Activated naive CD4-positive, alpha-beta T cell treated with anti-CD3 and anti-CD28 coated beads, Interleukin-2, amount 50 U/mL, for 16 hours (primary cell): ENCODE results near the gene AFF3.

Experiments used
- DNase-seq: peaks from one replicate; pipeline ENCODE4 v3.0.0-alpha.2; 2020

The AFF3 gene

GRCh38 chr2:99925960-99926359 is 216.4 kb downstream of the AFF3 start:
- DNase-seq, result no peak

DNA sequence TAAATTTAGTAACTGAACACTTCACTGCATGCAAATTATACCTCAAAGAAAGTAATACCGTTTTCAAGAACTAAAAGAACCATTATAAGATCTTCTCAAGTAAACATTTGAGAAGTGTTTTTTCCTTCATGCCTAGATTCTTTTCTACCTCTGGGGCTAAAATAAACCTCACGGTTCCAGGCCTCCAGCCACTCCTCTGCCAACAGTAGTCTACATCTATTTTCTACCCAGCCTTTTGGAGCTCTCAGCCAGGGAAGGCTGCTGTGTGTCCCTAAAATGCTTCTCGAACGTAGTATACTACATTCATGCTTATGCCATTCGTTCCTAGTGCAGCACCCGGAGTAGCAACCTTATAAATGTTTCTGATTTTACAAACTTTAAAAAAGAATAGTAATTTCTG is 219.7 kb downstream of the AFF3 start:
- no peak for DNase-seq

DNA sequence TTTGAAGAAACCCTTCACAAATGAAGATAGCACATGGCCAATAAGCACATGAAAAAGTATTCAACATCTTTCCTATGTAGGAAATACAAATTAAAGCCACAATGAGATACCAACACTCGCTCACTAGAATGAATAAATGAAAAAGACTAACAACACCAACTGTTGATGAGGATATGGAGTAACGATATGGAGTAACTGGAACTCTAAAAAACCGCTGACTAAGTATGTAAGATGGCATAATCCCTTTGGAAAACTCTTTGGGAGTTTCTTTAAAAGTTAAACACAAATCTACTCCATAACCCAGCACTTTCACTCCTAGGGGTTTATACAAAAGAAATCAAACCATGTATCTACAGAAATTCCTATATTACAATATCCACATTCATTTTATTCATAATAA is 220.5 kb downstream of the AFF3 start:
- no peak for DNase-seq

DNA sequence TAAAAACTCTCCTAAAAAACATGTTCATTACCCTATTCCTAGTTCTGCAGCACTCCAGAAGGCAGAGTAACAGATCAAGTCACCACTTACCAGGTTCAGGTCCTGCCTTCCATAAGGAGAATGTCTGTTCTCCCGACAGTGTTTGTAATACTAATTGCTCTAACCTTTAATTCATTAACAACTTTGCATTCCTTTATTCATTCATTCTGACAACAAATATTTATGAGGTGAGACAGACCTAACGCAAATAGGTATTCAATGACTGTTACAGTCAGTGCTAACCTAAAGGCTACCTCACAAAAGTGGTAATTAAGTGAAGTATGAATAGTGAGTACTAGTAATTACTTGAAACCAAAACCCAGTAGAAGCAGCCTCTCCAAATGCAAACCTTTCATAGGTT is 224.0 kb downstream of the AFF3 start:
- DNase-seq, result no peak

- no peak for DNase-seq
These were observed 227.2 kb downstream of the AFF3 start for GRCh38 chr2:99915108-99915675.

GRCh38 chr2:99911736-99912135 is 230.7 kb downstream of the AFF3 start:
- DNase-seq, result no peak

DNA sequence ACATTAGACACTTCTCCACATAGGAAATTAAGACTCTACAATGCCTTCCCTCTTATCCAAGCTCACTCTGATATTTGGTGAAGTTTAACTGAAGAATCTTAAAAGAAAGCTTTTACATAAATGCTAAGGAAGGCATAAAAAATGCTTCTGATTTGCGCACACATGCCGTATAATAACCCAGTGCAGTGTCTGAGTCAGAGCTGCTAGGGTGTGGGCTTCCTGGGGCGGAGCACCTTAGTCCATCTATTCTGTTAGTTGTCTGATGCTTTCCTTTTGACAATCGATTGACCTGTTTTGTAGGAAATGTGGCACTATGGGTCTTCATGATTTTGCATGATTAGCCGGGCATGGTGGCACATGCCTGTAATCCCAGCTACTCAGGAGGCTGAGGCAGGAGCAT is 231.5 kb downstream of the AFF3 start:
- no peak for DNase-seq

DNA sequence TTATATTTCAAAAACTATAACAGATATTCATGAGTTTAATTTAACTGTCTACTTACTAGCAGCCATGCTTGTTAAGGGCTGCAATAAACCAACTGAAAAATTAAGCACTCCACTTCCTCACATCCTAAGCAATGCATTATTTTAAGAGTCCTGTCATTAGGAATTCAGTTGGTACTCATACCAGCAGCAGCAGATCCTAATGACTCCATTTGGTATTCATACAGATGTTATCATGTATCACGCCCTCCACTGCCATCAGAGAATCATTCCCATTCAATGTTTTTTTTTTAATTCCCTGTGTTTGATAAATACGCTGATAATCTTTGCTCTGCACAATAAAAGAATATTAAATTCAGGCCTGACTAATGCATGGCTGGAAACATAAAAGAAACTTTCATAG is 236.8 kb downstream of the AFF3 start:
- no peak for DNase-seq

GRCh38 chr2:99905025-99905424 is 237.4 kb downstream of the AFF3 start:
- no peak for DNase-seq

DNA sequence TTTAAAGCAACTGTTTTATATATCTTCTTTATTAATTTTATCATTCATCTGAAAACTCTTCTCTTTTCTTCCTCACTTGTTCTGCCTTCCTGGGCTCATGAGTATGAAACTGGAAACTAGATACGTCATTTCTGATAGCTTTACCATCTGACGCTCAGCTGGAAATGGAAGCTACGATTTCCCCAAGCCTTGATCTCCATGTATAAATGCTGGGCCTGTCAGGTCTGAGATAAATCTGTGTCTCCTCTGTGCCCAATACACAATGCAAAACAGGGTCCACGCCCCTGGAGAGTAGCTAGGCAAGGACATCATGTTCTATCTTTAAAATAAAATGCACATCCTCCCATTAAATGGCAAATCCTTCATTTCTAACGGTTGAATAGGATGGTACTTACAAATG is 238.4 kb downstream of the AFF3 start:
- DNase-seq, result no peak

DNA sequence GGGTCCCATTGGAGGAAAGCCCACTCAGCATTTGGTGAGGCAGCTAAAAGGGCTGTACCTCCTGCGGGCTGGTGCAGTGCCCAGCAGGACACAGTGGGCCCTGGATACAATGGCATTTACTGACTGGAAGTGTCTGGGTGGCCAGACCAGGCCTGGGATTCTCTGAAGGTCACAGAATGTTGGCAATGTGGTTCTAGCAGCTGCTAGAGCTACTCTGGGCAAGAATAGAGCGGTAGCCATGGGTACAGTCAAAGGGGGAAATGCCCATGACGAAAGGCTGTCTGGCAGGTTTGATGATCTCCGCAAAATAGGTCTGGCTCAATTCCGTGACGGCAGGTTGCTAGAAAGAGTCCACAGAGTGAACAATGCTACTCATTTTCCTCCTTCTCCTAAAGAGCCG is 241.8 kb downstream of the AFF3 start:
- no peak for DNase-seq

DNA sequence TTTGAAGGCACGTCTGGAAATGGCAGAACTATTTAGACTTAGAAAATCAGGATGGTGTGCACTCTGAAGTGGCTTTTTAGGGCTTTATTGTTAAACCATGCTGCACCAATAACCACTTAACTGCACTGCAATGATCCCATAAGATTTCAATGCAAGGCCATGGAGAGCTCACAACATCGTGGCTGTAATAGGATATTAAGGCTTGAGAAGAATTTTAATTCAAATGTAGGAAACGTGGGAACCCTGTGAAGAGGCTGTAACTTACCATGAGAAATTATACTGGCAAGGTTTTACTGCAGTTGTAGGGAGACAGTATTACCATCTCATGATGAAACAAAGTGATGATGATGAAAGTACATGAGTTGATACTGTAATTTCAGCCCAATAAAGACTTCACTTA is 242.5 kb downstream of the AFF3 start:
- no peak for DNase-seq

GRCh38 chr2:99899058-99899855 is 243.1 kb downstream of the AFF3 start:
- DNase-seq, result no peak

GRCh38 chr2:99898336-99899048 is 243.9 kb downstream of the AFF3 start:
- DNase-seq, result no peak

DNA sequence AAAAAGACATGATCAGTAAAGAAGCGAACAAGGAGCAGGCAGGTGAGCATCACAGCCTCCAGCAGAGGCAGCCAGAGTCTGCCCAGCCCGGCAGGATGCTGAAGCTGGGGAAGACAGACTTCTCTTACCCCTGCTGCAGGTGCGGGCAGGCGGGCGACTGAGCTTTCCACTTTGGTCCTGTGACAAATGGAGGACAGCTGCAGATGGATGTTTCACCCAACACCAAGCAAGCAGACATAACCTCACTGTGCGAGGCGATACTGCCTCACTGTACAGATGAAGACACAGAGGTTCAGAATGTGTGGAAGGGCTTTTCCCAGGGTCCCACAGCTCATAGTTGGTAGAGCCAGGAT is 251.0 kb downstream of the AFF3 start:
- no peak for DNase-seq

- no peak for DNase-seq
These were observed 251.6 kb downstream of the AFF3 start for GRCh38 chr2:99890568-99891427.

- DNase-seq, result no peak
These were observed 253.8 kb downstream of the AFF3 start for GRCh38 chr2:99888617-99889016.

- DNase-seq, result no peak
These were observed 256.0 kb downstream of the AFF3 start for GRCh38 chr2:99886418-99886817.

DNA sequence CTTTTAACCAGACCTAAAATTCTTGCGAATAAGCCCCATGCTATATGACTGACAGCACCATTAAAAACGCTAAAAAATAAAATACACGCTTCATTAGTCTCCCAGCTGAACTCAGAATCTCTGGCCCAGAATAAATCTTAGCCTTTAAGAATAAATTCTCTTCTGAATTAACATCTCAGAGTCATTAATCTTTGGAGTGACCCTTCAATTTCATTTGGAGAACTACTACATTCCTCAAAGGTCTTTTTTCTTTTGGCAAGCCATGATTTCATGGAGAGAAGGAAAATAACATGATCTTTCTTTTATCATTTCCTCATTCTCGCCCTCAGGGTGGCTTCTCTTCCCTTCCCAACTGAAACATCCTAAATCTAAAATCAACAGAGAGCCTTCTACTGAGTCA is 259.0 kb downstream of the AFF3 start:
- DNase-seq, result no peak

- no peak for DNase-seq
These were observed 260.3 kb downstream of the AFF3 start for GRCh38 chr2:99881901-99882591.

DNA sequence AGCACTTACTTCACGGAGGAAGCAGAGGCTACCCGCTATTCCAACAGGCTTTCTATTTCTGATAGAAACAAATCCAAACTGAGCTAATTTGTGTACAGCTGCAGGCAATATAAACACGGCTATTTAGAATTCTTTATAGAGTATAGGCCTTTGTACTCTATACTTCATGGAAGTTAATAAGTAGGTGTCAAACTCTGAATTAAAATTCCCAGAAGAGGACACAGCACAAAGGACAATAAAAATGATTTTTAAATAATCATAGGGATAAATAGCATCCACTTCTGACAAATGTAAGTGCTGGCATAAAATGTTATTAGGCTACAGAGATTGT is 261.5 kb downstream of the AFF3 start:
- no peak for DNase-seq

DNA sequence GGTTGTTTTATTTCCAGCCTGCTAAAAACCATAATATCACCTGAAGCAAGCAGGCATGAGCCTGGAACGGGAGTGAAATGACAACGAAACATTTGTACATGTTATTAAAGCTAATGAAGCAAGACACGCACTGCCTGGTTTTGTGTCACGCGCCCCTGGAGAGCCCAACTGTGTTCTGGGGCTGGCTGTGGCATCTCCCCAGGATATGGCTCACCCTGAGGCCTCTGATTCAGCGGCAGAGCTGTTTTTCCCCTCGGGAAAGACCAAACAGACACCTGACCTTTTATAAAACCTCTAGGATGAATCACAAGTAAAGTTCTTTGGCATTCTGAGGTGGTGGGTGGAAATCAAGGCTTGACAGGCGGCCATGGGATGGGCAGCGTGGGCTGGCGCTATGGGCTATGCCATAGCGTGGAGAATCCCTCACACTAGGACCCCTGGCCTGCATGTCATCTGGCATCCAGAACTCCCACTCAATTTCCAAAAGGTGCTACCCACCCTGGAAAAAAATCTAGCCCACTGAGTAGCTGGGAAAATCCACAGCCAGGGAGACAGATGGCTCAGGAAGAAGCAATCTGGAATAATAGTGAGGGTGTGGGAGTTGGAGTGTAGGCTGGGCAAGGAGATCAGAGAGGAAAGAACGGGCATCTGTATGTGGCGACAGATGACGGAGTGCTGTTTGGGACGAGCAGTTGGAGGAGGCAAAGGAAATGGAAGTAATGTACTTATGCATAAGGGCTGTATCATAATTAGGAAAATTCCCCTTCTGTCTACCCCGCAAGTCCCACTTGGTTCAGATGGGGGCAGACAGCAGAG is 262.0 kb downstream of the AFF3 start:
- DNase-seq, result no peak
